Stimulated activated CD8-positive, alpha-beta memory T cell treated with anti-CD3 and anti-CD28 coated beads, Interleukin-7, amount 100 ng/mL, for 24 hours (primary cell): ENCODE data around the gene DPYD.
"Not testable (repeated sequence)": the region's sequence is repeated elsewhere in the genome, so short reads cannot be mapped to it uniquely, and the experiment has no call there.

ENCODE experiments used
- DNase-seq: peaks from one replicate; pipeline ENCODE4 v3.0.0-alpha.2; 2020; ENCODE audit warnings: low read depth

DPYD gene

GRCh38 chr1:97271916-97272788 lies 648.7 kb downstream of the DPYD start:
- no peak for DNase-seq

GRCh38 chr1:97270508-97271307 lies 650.1 kb downstream of the DPYD start:
- DNase-seq: no peak

GRCh38 chr1:97265630-97266029 lies 655.2 kb downstream of the DPYD start:
- DNase-seq: no peak

GRCh38 chr1:97262842-97263241 lies 658.0 kb downstream of the DPYD start:
- no peak for DNase-seq

GRCh38 chr1:97258597-97258996 lies 662.2 kb downstream of the DPYD start:
- DNase-seq: no peak

GRCh38 chr1:97254731-97255463 lies 665.9 kb downstream of the DPYD start:
- DNase-seq: no peak

- DNase-seq: no peak
Observed at GRCh38 chr1:97252925-97253324, 667.9 kb downstream of the DPYD start.

- no peak for DNase-seq
Observed at GRCh38 chr1:97252076-97252475, 668.8 kb downstream of the DPYD start.

GRCh38 chr1:97247196-97247595 lies 673.6 kb downstream of the DPYD start:
- DNase-seq: no peak

GRCh38 chr1:97245682-97246081 lies 675.2 kb downstream of the DPYD start:
- no peak for DNase-seq

GRCh38 chr1:97245026-97245425 lies 675.8 kb downstream of the DPYD start:
- no peak for DNase-seq

- no peak for DNase-seq
Observed at GRCh38 chr1:97243973-97244560, 676.8 kb downstream of the DPYD start.

- no peak for DNase-seq
Observed at GRCh38 chr1:97238816-97239215, 682.0 kb downstream of the DPYD start.

- not testable (repeated sequence) for DNase-seq
Observed at GRCh38 chr1:97231354-97231753, 689.5 kb downstream of the DPYD start.

- DNase-seq: no peak
Observed at GRCh38 chr1:97212671-97213070, 708.2 kb downstream of the DPYD start.

- DNase-seq: no peak
Observed at GRCh38 chr1:97210307-97210706, 710.5 kb downstream of the DPYD start.

- no peak for DNase-seq
Observed at GRCh38 chr1:97209381-97209957, 711.4 kb downstream of the DPYD start.

- DNase-seq: no peak
Observed at GRCh38 chr1:97207868-97208267, 713.0 kb downstream of the DPYD start.

- no peak for DNase-seq
Observed at GRCh38 chr1:97204468-97204867, 716.4 kb downstream of the DPYD start.

- no peak for DNase-seq
Observed at GRCh38 chr1:97202481-97203380, 718.1 kb downstream of the DPYD start.

GRCh38 chr1:97201641-97202040 lies 719.2 kb downstream of the DPYD start:
- no peak for DNase-seq
